Psoas muscle (tissue), 8 donors: Measurements from ENCODE around the gene ESYT3. TPM values are rescaled to one million over a fixed set of nuclear protein-coding genes. Genes with fewer than 3 reads are reported as not detected.

Experiments
- ATAC-seq, 4 donors: fragments of 200-7000 bp; cut with Tn5 transposase; one replicate each; pipeline ENCODE4 v1.9.1; 2020; ENCODE audit warnings: moderate library complexity in 3 of 4, mild to moderate bottlenecking in 2 of 4
- DNase-seq, 2 donors: peaks; one replicate each; pipeline ENCODE4 v3.0.0-alpha.2; 2020
- H3K27ac ChIP-seq: fragments of 200-600 bp; one replicate; pipeline ENCODE4 v1.8.0; 2022
- H3K27me3 ChIP-seq, 3 donors: fragments of 200-600 bp in 1 of 3; one replicate each; pipeline versions ENCODE4 v1.6.1 to v1.8.0; 2013 to 2022; ENCODE audit warnings: low read length in 2 of 3, mild to moderate bottlenecking in 2 of 3, moderate library complexity in 1 of 3; ENCODE audit not compliant: insufficient read depth in 3 of 3
- H3K36me3 ChIP-seq, 2 donors: fragments of 200-600 bp in 1 of 2; one replicate each; pipeline versions ENCODE4 v1.6.1 to v1.8.0; 2013 to 2022; ENCODE audit warnings: low read depth in 1 of 2, mild to moderate bottlenecking in 1 of 2, moderate library complexity in 1 of 2; ENCODE audit not compliant: insufficient read depth in 1 of 2
- H3K4me1 ChIP-seq: fragments of 200-600 bp; one replicate; pipeline ENCODE4 v1.8.0; 2022
- H3K4me3 ChIP-seq: fragments of 200-600 bp; one replicate; pipeline ENCODE4 v1.8.0; 2022; ENCODE audit warnings: mild to moderate bottlenecking
- H3K9me3 ChIP-seq: fragments of 200-600 bp; one replicate; pipeline ENCODE4 v1.8.0; 2022
- WGBS, 3 donors: extraction: QIAGEN DNeasy Blood & Tissue Kit; methylation state at CpG; one replicate each; pipeline versions ENCODE4 v1.1.6 to v1.1.7; 2013; 5-methylcytosine and 5-hydroxymethylcytosine counted together
- intact Hi-C, 2 donors: fragments of 100-400 bp; cut with DNase I; formaldehyde crosslinking; loops; one replicate each; pipeline versions ENCODE4 v1.11.0 to v1.14.2; 2022
- polyA plus RNA-seq, 3 donors: library from polyadenylated mRNA; stranded (reverse); fragments of 200-250 nt; gene quantifications; one replicate each; pipeline ENCODE4 v1.2.3, GENCODE V29; 2013
- total RNA-seq, 4 donors: library from RNA; stranded (reverse); fragmentation: NEBNext Ultra II Directional in 2 of 4; extraction: Animal tissue kit (Norgen Biotek cat#: 25700) in 2 of 4; gene quantifications; one replicate each; pipeline versions ENCODE4 v1.2.1 to v1.2.4, GENCODE V29; 2021 to 2023
- TF ChIP-seq, protein P1 (sequence below): fragments of 200-600 bp; IDR thresholded peaks from one replicate; pipeline ENCODE4 v1.8.0; 2022; ENCODE audit warnings: antibody characterized with exemption
- donor health status: healthy with polysubstance abuse.
- donor health status: DM: no; HTN: no; CAD: no; lungs with moderate emphysema.
- donor health status: Bipolar disorder and iron deficiency.
- donor health status: healthy.
- donor health status: DM: yes; HTN: yes; CAD: no.
- donor health status: DM: no; HTN: no; CAD: no.
- donor health status: DM: no; HTN: no; CAD: no.
- donor health status: DM: yes; HTN: yes; CAD: no.

Gene ESYT3
- total and polyA plus RNA-seq, 7 donors, result 0.35 to 4.5 (median 2.0) TPM

DNA sequence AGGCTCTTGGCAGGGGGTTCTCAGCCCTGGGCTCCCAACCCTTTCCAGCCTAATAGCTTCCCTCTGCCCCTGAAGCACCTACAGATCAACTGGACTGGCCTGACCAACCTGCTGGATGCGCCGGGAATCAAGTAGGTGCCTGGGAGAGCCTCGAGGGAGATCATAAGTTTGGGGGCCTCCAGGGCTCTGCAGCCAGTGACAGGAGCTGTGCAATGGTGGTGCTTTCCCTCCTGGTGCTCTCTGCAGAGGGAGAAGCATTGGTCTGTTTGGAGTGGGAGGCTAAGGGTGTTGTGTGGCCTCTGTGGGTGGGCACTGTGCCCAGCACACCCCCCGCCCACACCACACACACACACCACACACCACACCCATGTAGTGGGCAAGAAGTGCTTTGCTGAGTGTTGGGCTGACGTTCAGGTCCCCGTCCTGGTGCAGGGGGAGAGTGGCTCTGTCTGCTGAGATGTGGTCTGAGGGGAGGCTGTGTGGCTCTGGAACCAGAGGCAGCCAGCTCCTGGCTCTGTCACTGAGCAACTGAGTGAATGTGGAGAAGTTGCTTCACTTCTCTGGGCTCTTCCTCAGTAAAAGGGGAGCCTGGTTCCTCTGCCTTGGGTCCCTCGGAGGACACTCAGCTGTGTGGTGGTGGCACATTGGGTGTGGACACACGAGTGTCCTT lies 26.3 kb downstream of the ESYT3 start:
- no peaks in the 10 kb centered on the region for H3K27me3 ChIP-seq
- no peak overlapping the region for H3K27ac ChIP-seq
- no peak overlapping the region for H3K4me3 ChIP-seq
- 79 to 81% (median 80%) methylated on average over 8 of the region's 8 CpGs for WGBS, 3 donors
- H3K9me3 ChIP-seq, result no peaks in the 10 kb centered on the region
- TF ChIP-seq, protein P1, sequence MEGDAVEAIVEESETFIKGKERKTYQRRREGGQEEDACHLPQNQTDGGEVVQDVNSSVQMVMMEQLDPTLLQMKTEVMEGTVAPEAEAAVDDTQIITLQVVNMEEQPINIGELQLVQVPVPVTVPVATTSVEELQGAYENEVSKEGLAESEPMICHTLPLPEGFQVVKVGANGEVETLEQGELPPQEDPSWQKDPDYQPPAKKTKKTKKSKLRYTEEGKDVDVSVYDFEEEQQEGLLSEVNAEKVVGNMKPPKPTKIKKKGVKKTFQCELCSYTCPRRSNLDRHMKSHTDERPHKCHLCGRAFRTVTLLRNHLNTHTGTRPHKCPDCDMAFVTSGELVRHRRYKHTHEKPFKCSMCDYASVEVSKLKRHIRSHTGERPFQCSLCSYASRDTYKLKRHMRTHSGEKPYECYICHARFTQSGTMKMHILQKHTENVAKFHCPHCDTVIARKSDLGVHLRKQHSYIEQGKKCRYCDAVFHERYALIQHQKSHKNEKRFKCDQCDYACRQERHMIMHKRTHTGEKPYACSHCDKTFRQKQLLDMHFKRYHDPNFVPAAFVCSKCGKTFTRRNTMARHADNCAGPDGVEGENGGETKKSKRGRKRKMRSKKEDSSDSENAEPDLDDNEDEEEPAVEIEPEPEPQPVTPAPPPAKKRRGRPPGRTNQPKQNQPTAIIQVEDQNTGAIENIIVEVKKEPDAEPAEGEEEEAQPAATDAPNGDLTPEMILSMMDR, result no peak
- DNase-seq, result no peak
- H3K36me3 ChIP-seq, result no peaks in the 10 kb centered on the region
- no peak for ATAC-seq
- intact Hi-C loops, result no loop called here
- no peaks in the 10 kb centered on the region for H3K4me1 ChIP-seq

DNA sequence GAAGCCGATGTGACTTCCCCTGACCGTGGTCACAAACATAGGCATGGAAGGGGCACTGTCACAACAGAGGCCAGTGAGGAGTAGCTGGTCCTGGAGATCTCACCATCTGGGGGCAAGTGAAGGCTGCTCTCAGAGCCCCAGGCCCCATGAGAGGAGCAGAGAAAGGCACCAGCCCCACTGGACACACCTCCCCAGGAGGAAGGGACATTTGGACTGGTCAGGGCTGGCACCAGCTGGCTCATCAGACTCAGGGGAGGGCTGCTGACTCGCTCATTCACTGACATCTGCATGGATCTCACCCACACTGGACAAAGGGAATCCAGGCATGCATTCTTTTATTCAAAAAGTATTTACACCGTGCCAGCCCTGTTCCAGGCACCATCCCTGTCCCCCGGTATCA lies 26.8 kb downstream of the ESYT3 start:
- intact Hi-C loops, result no loop called here
- TF ChIP-seq, protein P1, result no peak
- Histone ChIP-seq H3K36me3 (no peaks in the 10 kb centered on the region), H3K27me3 (no peaks in the 10 kb centered on the region), H3K27ac (no peak overlapping the region), H3K9me3 (no peaks in the 10 kb centered on the region), H3K4me1 (no peaks in the 10 kb centered on the region), H3K4me3 (no peak overlapping the region)
- WGBS, 3 donors, result 61 to 62% (median 62%) methylated on average over 5 of the region's 5 CpGs
- DNase-seq, result no peak
- no peak for ATAC-seq

DNA sequence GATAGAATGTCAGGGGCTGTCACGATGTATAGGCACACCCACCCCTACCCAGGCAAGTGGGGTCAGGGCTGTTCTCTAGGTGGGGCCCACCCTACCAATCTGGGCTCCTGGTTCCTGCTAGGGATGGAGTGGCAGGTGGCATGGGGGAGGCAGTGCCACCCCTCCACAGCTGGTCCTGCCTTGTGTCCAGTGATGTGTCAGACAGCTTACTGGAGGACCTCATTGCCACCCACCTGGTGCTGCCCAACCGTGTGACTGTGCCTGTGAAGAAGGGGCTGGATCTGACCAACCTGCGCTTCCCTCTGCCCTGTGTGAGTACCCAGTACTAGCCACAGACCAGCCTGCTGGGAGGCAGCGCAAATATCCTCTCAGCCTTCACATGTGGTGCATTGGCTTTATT lies 27.5 kb downstream of the ESYT3 start:
- no peaks in the 10 kb centered on the region for H3K36me3 ChIP-seq
- H3K4me3 ChIP-seq, result no peak overlapping the region
- TF ChIP-seq, protein P1, result no peak
- WGBS, 3 donors, result 80 to 81% (median 80%) methylated on average over 4 of the region's 4 CpGs
- peak in 1 of 2 donors; percentile 28 for DNase-seq
- ATAC-seq, result no peak
- no peaks in the 10 kb centered on the region for H3K27me3 ChIP-seq
- no peaks in the 10 kb centered on the region for H3K9me3 ChIP-seq
- H3K27ac ChIP-seq, result no peak overlapping the region
- intact Hi-C loops, result no loop called here
- H3K4me1 ChIP-seq, result no peaks in the 10 kb centered on the region

DNA sequence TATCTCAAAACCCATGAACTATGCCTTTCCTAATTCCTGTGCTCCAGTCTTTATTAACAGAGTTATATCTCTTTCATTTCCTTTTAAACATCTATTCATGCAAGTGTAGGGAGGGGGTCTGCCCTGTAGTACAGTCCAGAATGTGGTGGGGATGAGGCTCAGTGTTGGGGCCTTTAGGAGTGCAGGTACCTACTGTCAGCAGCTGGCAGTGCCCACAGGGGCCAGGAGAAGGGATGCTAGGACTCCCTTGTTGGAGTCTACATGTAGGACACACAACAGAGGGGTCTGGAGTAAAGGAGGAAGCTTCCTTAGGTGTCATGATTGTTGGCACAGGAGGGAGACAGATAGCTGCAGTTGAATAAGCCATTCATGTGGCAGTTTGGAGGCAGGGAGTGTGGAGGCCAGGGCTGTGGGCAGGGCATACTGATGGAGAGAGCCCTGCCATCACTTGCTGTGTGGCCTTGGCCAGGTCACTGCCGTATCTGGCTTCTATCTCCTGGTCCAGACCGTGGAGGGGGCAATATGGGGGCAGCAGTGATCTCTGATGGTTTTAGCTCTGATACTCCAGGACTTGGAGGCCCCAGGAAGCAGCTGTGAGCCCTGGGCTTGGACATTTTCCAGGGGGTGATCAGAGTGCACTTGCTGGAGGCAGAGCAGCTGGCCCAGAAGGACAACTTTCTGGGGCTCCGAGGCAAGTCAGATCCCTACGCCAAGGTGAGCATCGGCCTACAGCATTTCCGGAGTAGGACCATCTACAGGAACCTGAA lies 29.5 kb downstream of the ESYT3 start:
- intact Hi-C loops, result no loop called here
- peak in 1 of 2 donors; percentile 40 for DNase-seq
- 36 to 61% (median 39%) methylated on average over 6 of the region's 6 CpGs for WGBS, 3 donors
- no peaks in the 10 kb centered on the region for H3K9me3 ChIP-seq
- no peaks in the 10 kb centered on the region for H3K36me3 ChIP-seq
- TF ChIP-seq, protein P1, result no peak
- peaks cover 10% of the 10 kb centered on the region for H3K4me1 ChIP-seq
- H3K27me3 ChIP-seq, result no peaks in the 10 kb centered on the region
- H3K27ac ChIP-seq, result no peak overlapping the region
- no peak for ATAC-seq
- no peak overlapping the region for H3K4me3 ChIP-seq
